Measurements from ENCODE around the gene NEU4.
"Not testable (repeated sequence)": the region's sequence is repeated elsewhere in the genome, so short reads cannot be mapped to it uniquely, and the experiment has no call there.

Gene NEU4

GRCh38 chr2:241814393-241814642 lies 5.3 kb downstream of the NEU4 start:
- no peak for DNase-seq

DNA sequence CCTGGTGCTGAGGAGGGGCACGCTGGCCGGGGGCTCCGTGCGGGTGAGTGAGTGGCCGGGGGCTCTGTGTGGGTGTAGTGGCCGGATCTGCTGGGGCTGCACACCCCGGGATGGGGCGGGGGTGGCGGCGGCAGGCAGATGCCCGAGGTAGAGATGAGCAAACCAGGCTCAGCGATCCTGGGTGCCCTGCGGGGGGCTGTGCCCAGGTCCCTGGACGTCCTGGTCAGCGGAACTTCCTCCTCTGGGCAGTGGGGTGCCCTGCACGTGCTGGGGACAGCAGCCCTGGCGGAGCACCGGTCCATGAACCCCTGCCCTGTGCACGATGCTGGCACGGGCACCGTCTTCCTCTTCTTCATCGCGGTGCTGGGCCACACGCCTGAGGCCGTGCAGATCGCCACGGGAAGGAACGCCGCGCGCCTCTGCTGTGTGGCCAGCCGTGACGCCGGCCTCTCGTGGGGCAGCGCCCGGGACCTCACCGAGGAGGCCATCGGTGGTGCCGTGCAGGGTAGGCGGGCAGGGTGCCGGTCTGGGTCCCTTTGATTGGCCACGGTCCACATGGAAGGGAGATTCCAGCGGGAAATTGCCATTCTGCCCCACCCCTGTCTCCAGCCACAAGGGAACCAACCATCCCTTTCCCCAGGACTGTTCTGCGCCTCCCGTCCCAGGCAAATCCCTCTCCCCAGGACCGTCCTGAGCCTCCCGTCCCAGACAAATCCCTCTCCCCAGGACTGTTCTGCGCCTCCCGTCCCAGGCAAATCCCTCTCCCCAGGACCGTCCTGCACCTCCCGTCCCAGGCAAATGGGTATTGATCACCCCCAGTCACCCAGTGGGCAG lies 5.9 kb downstream of the NEU4 start:
- no peak for DNase-seq

DNA sequence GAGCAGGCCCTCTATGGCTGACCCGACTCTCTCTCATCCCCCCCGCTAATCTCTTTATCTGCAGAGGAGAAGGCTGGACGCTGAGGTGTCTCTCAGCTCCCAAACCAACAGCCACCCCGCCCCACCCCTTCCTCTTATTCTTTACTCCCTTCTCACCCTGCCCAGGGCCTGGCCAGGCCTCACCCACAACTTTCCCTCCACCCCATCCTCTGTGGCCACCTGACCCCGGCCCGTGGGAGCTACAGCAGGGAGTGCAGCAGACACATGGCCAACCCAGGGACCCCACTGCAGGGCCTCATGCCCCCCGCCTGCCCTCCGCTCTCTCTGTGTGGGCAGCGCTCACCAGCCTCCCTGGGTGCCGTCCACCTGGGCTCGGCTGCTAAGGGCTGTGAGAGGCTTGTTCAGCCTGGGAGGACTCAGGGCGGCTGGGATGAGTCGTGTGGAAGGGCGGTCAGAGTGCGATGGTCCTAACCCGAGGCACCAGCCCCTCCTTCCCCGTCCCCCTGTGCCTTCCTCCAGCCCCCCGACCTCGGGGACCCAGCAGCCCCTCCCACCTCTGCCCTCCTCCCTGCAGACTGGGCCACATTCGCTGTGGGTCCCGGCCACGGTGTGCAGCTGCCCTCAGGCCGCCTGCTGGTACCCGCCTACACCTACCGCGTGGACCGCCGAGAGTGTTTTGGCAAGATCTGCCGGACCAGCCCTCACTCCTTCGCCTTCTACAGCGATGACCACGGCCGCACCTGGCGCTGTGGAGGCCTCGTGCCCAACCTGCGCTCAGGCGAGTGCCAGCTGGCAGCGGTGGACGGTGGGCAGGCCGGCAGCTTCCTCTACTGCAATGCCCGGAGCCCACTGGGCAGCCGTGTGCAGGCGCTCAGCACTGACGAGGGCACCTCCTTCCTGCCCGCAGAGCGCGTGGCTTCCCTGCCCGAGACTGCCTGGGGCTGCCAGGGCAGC lies 6.8 kb downstream of the NEU4 start:
- no peak for DNase-seq

DNA sequence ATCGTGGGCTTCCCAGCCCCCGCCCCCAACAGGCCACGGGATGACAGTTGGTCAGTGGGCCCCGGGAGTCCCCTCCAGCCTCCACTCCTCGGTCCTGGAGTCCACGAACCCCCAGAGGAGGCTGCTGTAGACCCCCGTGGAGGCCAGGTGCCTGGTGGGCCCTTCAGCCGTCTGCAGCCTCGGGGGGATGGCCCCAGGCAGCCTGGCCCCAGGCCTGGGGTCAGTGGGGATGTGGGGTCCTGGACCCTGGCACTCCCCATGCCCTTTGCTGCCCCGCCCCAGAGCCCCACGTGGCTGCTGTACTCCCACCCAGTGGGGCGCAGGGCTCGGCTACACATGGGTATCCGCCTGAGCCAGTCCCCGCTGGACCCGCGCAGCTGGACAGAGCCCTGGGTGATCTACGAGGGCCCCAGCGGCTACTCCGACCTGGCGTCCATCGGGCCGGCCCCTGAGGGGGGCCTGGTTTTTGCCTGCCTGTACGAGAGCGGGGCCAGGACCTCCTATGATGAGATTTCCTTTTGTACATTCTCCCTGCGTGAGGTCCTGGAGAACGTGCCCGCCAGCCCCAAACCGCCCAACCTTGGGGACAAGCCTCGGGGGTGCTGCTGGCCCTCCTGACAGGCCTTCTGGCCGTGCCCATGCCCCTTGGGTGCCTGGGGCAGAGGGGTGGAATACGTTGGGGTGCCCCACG lies 7.6 kb downstream of the NEU4 start:
- DNase-seq, result no peak

GRCh38 chr2:241817126-241817820 lies 8.3 kb downstream of the NEU4 start:
- no peak for DNase-seq

DNA sequence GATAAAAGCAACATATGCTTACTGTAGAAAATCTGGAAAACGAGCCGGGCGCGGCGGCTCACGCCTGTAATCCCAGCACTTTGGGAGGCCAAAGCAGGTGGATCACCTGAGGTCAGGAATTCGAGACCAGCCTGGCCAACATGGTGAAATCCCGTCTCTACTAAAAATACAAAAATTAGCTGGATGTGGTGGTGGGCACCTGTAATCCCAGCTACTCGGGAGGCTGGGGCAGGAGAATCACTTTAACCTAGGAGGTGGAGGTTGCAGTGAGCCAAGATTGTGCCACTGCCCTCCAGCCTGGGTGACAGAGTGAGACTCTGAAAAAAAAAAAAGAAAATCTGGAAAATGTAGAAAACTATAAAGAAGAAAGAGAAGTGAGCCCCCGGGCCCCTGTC lies 8.8 kb downstream of the NEU4 start:
- not testable (repeated sequence) for DNase-seq

DNA sequence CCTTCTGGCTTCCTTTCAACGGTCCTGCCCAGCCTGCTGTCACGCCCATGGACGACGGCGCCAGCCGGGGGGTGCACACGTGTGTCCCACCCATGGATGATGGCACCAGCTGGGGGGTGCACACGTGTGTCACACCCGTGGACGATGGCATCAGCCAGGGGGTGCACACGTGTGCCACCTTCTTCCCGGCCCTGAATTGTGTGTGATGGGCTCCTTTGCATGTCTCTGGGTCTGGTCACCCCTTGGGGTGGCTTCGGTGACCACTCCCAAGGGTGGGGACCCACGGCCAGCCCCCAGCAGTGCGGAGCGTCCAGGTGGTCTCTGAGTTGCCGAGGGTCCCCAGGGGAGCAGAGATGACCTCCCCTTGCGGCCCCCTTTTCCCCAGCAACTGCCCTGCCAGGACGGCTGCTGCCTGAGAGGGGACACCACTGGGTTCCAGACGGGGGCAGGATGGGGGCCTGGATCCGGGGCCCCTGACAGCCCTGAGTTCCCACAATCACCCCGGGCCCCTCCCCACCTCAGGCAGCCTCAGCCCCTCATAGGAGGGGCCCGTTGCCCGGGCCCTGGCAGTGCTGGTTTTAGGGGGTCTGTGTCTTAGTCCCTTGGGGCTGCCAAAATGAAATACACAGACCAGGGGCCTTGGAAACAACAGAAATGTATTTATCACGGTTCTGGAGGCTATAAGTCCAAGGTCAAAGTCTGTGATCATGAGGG lies 9.4 kb downstream of the NEU4 start:
- DNase-seq, result no peak

DNA sequence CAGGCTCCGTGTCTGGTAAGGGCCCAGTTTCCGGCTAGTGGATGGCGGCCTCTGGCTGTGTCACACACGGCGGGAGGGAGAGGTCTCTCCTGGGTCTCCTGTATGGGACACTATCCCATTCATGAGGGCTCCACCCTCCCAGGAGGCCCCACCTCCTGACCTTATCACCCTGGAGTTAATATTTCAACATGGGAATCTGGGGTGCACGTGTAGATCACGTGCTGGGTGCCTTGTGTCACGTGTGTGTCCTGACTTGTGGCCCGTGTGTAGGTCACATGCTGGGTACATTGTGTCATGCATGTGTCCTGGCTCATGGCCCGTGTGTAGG lies 9.9 kb downstream of the NEU4 start:
- DNase-seq, result no peak

DNA sequence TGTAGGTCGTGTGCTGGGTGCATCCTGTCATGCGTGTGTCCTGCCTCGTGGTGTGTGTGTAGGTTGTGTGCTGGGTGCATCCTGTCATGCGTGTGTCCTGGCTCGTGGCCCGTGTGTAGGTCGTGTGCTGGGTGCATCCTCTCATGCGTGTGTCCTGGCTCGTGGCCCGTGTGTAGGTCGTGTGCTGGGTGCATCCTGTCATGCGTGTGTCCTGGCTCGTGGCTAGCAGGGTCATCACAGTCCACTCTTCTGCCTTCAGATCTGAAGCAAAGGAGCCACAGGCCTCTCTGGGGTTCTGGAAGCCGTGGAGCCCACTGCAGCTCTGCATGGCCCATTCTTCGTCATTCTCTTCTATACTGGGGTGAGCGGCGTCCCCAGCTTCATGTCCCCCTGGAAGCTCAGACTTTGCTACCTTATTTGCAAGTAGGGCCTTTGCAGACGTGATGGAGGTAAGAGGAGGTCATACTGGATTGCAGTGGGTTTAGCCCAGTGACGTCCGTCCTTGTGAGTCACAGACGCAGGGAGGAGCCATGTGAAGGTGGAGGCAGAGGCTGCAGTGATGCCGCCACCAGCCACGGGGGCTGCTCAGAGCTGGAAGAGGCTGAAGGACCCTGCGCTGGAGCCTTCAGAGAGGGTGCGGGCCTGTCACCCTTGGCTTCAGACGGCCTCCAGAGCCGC lies 11.1 kb downstream of the NEU4 start:
- not testable (repeated sequence) for DNase-seq

DNA sequence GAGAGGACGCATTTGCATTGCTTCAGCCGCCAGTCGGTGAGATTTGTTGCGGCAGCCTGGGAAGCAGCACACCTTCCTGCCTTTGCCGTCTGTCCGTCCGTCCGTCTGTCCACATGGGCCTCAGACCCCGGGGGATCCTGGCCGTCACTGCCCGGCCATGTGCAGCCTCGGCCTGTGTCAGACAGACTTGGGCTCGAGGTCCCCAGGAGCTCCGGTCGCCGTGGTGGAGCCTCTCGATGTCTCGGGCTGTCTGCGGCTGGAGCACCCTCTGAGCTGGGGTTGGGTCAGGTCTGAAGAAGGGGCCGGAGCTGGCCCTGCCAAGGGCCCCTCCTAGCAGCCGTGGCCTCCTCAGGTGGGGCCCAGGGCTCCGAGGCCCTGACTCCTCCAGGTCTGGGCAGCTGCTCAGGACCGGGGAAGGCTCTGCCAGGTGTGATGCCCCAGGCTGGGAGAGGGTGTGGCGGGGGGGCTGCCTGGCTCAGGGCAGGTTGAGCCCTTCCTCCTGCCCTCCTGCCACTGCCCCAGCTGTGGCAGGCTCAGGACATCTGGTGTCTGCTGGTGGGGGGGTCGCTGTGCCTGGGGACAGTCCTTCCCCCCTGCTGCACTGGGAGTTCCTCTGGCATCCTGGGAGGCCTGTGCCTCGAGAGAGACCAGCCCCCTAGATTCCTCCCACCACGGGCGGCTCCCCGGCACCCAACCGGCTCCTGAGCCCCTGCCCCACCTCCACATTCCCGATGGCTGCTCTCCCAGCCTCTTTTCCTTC lies 11.8 kb downstream of the NEU4 start:
- DNase-seq, result no peak

DNA sequence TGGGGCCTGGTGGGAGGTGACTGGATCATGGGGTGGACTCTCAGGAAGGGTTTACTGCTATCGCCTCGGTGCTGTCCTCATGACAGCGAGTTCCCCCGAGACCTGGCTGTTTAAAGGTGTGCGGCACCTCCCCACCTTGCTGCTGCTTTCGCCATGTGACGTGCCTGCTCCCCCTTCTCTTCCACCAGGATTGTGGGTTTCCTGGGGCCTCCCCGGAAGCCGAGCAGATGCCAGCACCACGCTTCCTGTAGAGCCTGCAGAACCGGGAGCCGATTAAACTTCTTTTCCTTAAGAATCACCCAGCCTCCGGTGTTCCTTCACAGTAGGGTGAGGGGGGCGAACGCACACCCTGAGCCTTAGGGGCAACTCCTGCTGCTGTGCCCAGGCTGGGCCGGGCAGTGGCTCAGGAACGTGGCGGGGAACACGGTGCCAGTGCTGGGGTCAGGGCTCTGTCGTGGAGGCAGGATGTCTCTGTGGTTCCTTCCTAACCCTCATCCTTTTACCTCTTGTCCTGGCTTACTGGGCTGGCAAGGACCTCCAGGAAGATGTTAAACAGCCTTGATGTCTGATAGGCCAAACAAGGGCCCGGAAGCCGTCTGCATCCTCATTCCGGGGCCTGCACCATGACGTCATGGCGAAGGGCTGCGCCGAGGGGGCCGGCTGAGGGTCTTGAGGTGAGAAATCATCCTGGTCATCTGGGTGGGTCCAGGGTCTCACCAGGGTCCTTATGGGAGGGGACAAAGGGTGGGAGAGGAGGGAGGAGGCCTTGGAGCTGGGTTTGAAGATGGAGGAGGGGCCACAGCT lies 12.7 kb downstream of the NEU4 start:
- no peak for DNase-seq

GRCh38 chr2:241822264-241822623 lies 13.3 kb downstream of the NEU4 start:
- DNase-seq, result no peak

GRCh38 chr2:241823531-241824437 lies 14.8 kb downstream of the NEU4 start:
- DNase-seq, result not testable (repeated sequence)

GRCh38 chr2:241827394-241827793 lies 18.4 kb downstream of the NEU4 start:
- DNase-seq, result no peak

GRCh38 chr2:241833101-241833663 lies 24.2 kb downstream of the NEU4 start:
- DNase-seq, result no peak

DNA sequence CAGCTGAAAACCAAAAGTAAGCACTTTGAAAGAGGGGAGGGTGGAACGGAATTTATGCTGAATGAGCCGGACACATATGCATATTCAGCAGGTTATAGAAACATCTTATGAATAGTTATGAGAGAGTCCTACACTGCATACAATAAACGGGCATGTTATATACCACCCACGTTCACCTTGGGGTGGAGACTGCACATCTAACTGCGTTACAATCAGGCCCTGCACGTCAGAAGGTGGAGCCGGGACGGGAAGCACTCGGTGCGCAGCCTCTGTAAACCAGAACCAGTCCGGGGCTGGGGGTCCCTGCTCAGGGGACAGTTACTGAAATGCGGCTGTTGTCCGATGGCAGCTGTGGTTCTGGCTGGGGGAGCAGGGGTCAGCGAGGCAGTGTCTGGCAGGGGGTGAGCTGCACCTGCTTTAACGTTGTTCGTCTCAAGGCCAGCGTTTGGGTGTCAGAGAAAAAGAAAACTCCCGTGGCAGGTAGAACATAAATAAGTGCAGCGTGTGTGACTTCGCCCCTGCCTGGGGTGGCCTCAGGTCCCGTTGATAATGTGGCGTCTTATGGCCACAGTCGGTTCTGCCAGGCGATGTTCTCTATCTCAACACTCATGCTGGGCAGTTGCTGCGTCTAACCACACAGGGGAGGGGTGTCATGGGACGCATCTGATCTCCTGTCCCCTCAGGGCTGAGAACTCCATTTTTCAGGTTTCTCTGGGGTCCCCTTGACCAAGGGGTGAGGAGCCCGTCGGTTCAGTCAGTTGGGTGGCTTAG lies 24.9 kb downstream of the NEU4 start:
- not testable (repeated sequence) for DNase-seq

- no peak for DNase-seq
Observed at GRCh38 chr2:241834527-241835210, 25.7 kb downstream of the NEU4 start.

Measured in DMS153 (cell line).